GM12891 (cell line): ENCODE data around the gene BMP6.

ENCODE experiments used
- DNase-seq: peaks from one replicate; pipeline ENCODE4 v3.0.0; 2011; ENCODE audit warnings: low spot score; ENCODE audit not compliant: insufficient read length
- FAIRE-seq: peaks from 2 replicates; lab custom pipeline; 2011; peaks lifted over from hg19 to GRCh38; lab: Jason Lieb, UNC
- PAX5 ChIP-seq: IDR thresholded peaks from 2 replicates; pipeline ENCODE4 v1.6.1; 2011; ENCODE audit warnings: low read length, moderate library complexity, mild to moderate bottlenecking; ENCODE audit not compliant: insufficient read depth, severe bottlenecking
- POLR2A ChIP-seq: IDR thresholded peaks from 2 replicates; pipeline ENCODE4 v1.6.1; 2011; ENCODE audit warnings: low read depth, low read length, control low read depth
- POLR2AphosphoS5 ChIP-seq: IDR thresholded peaks from 2 replicates; pipeline ENCODE4 v1.6.1; 2011; ENCODE audit warnings: low read depth, low read length, control low read depth
- POU2F2 ChIP-seq: IDR thresholded peaks from 2 replicates; pipeline ENCODE4 v1.6.1; 2011; ENCODE audit warnings: low read depth, mild to moderate bottlenecking, control low read depth, low read length, moderate library complexity
- SPI1 ChIP-seq: IDR thresholded peaks from 2 replicates; pipeline ENCODE4 v1.6.1; 2011; ENCODE audit warnings: low read depth, low read length, control low read depth
- TAF1 ChIP-seq: IDR thresholded peaks from 2 replicates; pipeline ENCODE4 v1.6.1; 2011; ENCODE audit warnings: low read depth, low read length, control low read depth

The BMP6 gene

GRCh38 chr6:7730001-7730783, 4.3 kb downstream of the BMP6 start:
- TF ChIP-seq SPI1 (no peak), POU2F2 (no peak), PAX5 (no peak), POLR2AphosphoS5 (no peak), POLR2A (no peak), TAF1 (no peak)
- no peak for DNase-seq
- no peak for FAIRE-seq

GRCh38 chr6:7730784-7731227, 4.9 kb downstream of the BMP6 start:
- FAIRE-seq (no peak), DNase-seq (no peak)
- TF ChIP-seq POLR2AphosphoS5 (no peak), TAF1 (no peak), SPI1 (no peak), POLR2A (no peak), POU2F2 (no peak), PAX5 (no peak)

GRCh38 chr6:7731294-7731693, 5.4 kb downstream of the BMP6 start:
- no peak for DNase-seq
- FAIRE-seq = no peak
- TF ChIP-seq PAX5 (no peak), POLR2A (no peak), POLR2AphosphoS5 (no peak), POU2F2 (no peak), SPI1 (no peak), TAF1 (no peak)

GRCh38 chr6:7732228-7732627, 6.3 kb downstream of the BMP6 start:
- DNase-seq (no peak), FAIRE-seq (no peak)
- no peak for TF ChIP-seq SPI1

GRCh38 chr6:7734707-7735383, 8.9 kb downstream of the BMP6 start:
- TF ChIP-seq POLR2A (no peak), POU2F2 (no peak), PAX5 (no peak), POLR2AphosphoS5 (no peak), TAF1 (no peak), SPI1 (no peak)
- FAIRE-seq = no peak
- DNase-seq = no peak

GRCh38 chr6:7737106-7737505, 11.2 kb downstream of the BMP6 start:
- no peak for TF ChIP-seq POLR2AphosphoS5
- TF ChIP-seq POLR2A = no peak
- FAIRE-seq = no peak

GRCh38 chr6:7737867-7738266, 12.0 kb downstream of the BMP6 start:
- DNase-seq (no peak), FAIRE-seq (no peak)
- no peak for TF ChIP-seq TAF1
- TF ChIP-seq PAX5 = no peak
- TF ChIP-seq SPI1 = no peak
- no peak for TF ChIP-seq POLR2A

More at GRCh38 chr6:7737106-7737505, 11.2 kb downstream of the BMP6 start:
- DNase-seq = no peak

GRCh38 chr6:7742223-7742785, 16.4 kb downstream of the BMP6 start:
- DNase-seq (no peak), FAIRE-seq (no peak)
- no peak for TF ChIP-seq POLR2AphosphoS5
- TF ChIP-seq SPI1 = no peak
- no peak for TF ChIP-seq POU2F2
- no peak for TF ChIP-seq POLR2A
- TF ChIP-seq PAX5 = no peak
- TF ChIP-seq TAF1 = no peak

- FAIRE-seq = no peak
Measured at GRCh38 chr6:7745942-7746341, 20.0 kb downstream of the BMP6 start.

GRCh38 chr6:7747016-7747415, 21.1 kb downstream of the BMP6 start:
- no peak for DNase-seq
- TF ChIP-seq POLR2AphosphoS5 (no peak), POU2F2 (no peak), PAX5 (no peak), SPI1 (no peak), POLR2A (no peak), TAF1 (no peak)
- FAIRE-seq = no peak

More at GRCh38 chr6:7745942-7746341, 20.0 kb downstream of the BMP6 start:
- DNase-seq = no peak
- no peak for TF ChIP-seq POU2F2
- no peak for TF ChIP-seq PAX5
- TF ChIP-seq POLR2AphosphoS5 = no peak
- TF ChIP-seq SPI1 = no peak
- no peak for TF ChIP-seq TAF1
- TF ChIP-seq POLR2A = no peak
